Pancreas (tissue), 10 donors: ENCODE measurements around the gene RELL1. TPM values are rescaled to one million over a fixed set of nuclear protein-coding genes. Genes with fewer than 3 reads are reported as not detected.

Experiments
- ATAC-seq, 4 donors: fragments of 200-7000 bp; cut with Tn5 transposase; one replicate each; pipeline versions ENCODE4 v1.8.0 to v1.9.1; 2020; ENCODE audit warnings: mild to moderate bottlenecking in 4 of 4, moderate library complexity in 4 of 4
- DNase-seq, 6 donors: peaks; one replicate each; pipeline ENCODE4 v3.0.0-alpha.2; 2020
- FAIRE-seq: peaks from 2 replicates; lab custom pipeline; 2012; peaks lifted over from hg19 to GRCh38; lab: Jason Lieb, UNC
- H3K27ac ChIP-seq, 4 donors: fragments of 200-600 bp; sonication (generic); 1 replicate in 3 of 4; 2 replicates in 1 of 4; pipeline versions ENCODE4 v1.5.0 to v1.8.0; 2020
- H3K27me3 ChIP-seq, 4 donors: fragments of 200-600 bp; one replicate each; pipeline ENCODE4 v1.8.0; 2021
- H3K36me3 ChIP-seq, 3 donors: fragments of 200-600 bp; sonication (generic) in 1 of 3; one replicate each; pipeline versions ENCODE4 v1.5.0 to v1.8.0; 2020 to 2021
- H3K4me1 ChIP-seq, 3 donors: fragments of 200-600 bp; one replicate each; pipeline ENCODE4 v1.8.0; 2021
- H3K4me3 ChIP-seq, 4 donors: fragments of 200-600 bp; sonication (generic) in 2 of 4; one replicate each; pipeline versions ENCODE4 v1.5.0 to v1.8.0; 2020 to 2021
- H3K9me3 ChIP-seq, 4 donors: fragments of 200-600 bp; one replicate each; pipeline ENCODE4 v1.8.0; 2021
- WGBS, 2 donors: extraction: QIAGEN DNeasy Blood & Tissue Kit; methylation state at CpG; one replicate each; pipeline ENCODE4 v1.1.7; 2013; 5-methylcytosine and 5-hydroxymethylcytosine counted together
- intact Hi-C, 3 donors: fragments of 100-400 bp; cut with DNase I; formaldehyde crosslinking; loops; one replicate each; pipeline versions ENCODE4 v1.11.1 to v1.14.2; 2022
- polyA plus RNA-seq, 2 donors: library from polyadenylated mRNA; stranded (reverse); fragments of 200-250 nt; gene quantifications; one replicate each; pipeline ENCODE4 v1.2.3, GENCODE V29; 2013
- total RNA-seq, 6 donors: library from RNA; stranded (reverse); fragmentation: NEBNext Ultra II Directional in 4 of 6; extraction: Animal tissue kit (Norgen Biotek cat#: 25700) in 4 of 6; gene quantifications; one replicate each; pipeline versions ENCODE4 v1.2.1 to v1.2.4, GENCODE V29; 2021 to 2023
- TF ChIP-seq, protein P1 (sequence below), 4 donors: fragments of 200-600 bp; sonication (generic) in 3 of 4; IDR thresholded peaks; one replicate each; pipeline versions ENCODE4 v1.5.0 to v1.8.0; 2021; ENCODE audit warnings: antibody characterized with exemption in 4 of 4
- donor health status: healthy with polysubstance abuse.
- donor health status: DM: no; HTN: no; CAD: no; lungs with moderate emphysema.
- donor health status: DM: no; HTN: no; CAD: no.
- donor health status: control.
- donor health status: control.
- donor health status: Bipolar disorder and iron deficiency.
- donor health status: DM: yes; HTN: yes; CAD: no.
- donor health status: DM: no; HTN: no; CAD: no.
- donor health status: DM: no; HTN: no; CAD: no.
- donor health status: DM: yes; HTN: yes; CAD: no.

Gene RELL1
- total and polyA plus RNA-seq, 8 donors = 0.38 to 17.1 (median 4.7) TPM

DNA sequence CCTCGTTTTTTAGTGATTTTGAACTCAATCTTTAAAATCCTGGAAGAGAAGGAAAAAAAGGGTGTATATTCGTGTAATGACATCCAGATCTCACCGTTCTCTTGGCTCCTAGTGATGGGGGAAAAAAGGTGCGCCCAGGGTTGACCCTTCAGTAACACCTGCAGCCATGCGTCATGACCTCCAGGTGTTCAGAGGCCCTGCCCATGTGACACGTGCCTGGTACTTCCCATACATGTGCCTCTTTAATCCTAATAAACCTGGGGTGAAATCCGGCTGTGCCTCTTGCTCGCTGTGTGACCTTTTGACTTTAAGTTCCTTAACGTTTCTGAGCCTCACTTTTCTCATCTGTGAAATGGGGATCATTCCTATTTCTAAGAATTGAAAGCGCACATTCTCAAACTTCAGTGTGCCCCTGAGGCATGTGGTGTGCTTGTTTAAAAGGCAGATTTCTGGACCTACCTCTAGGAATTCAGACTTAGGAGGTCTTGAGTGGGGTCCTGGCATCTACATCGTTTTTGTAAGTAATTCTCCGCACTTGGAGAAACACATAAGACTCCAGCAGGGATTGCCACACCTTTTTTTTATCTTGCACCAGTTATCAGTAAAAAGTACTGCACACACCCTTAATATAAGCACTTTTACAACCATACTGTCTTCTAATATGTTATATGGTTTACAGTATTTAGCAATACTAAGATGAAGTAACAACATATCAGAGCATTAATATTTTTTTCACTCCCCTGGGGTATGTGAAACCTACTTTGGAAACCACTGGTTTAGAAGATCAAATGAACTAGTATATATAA is 90.1 kb downstream of the RELL1 start:
- peaks cover 0 to 1% (median 0%) of the 10 kb centered on the region in 3 donors for H3K36me3 ChIP-seq
- H3K4me1 ChIP-seq = no peaks in the 10 kb centered on the region
- no peaks in the 10 kb centered on the region for H3K27me3 ChIP-seq
- ATAC-seq (no peak), FAIRE-seq (no peak), DNase-seq (no peak)
- H3K4me3 ChIP-seq = no peak overlapping the region
- TF ChIP-seq, protein P1, sequence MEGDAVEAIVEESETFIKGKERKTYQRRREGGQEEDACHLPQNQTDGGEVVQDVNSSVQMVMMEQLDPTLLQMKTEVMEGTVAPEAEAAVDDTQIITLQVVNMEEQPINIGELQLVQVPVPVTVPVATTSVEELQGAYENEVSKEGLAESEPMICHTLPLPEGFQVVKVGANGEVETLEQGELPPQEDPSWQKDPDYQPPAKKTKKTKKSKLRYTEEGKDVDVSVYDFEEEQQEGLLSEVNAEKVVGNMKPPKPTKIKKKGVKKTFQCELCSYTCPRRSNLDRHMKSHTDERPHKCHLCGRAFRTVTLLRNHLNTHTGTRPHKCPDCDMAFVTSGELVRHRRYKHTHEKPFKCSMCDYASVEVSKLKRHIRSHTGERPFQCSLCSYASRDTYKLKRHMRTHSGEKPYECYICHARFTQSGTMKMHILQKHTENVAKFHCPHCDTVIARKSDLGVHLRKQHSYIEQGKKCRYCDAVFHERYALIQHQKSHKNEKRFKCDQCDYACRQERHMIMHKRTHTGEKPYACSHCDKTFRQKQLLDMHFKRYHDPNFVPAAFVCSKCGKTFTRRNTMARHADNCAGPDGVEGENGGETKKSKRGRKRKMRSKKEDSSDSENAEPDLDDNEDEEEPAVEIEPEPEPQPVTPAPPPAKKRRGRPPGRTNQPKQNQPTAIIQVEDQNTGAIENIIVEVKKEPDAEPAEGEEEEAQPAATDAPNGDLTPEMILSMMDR (IDR thresholded peaks at IDR 0.05) = no peak
- no peak overlapping the region for H3K27ac ChIP-seq
- no peaks in the 10 kb centered on the region for H3K9me3 ChIP-seq
- WGBS, 2 donors = 77 to 83% methylated on average over 12 of the region's 12 CpGs
- intact Hi-C loops = no loop called here

DNA sequence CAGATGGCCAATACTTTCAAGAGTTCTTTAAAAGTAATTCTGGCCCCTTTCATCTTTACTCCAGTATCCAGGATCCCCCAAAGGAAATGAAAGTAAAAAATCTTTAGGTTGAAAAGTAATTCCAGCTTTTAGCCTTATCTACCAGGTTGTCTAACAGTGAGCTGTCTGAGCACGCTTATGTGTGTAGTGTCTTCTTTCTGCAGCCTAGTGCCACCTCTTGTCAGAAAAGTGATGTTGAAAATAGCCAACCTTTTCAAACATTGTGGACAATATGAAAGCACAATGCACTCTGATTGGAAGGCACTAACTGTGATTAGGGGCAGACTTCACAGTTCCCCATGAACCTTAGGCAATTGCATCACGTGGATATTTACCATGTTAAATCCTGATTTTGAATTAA is 92.1 kb downstream of the RELL1 start:
- intact Hi-C loops = no loop called here
- TF ChIP-seq, protein P1 (IDR thresholded peaks at IDR 0.05) = no peak
- H3K27me3 ChIP-seq = no peaks in the 10 kb centered on the region
- FAIRE-seq = no peak
- no peak for DNase-seq
- H3K9me3 ChIP-seq = no peaks in the 10 kb centered on the region
- 75 to 77% methylated on average over 2 of the region's 2 CpGs for WGBS, 2 donors
- no peak overlapping the region for H3K27ac ChIP-seq
- H3K4me3 ChIP-seq = no peak overlapping the region
- H3K4me1 ChIP-seq = no peaks in the 10 kb centered on the region
- ATAC-seq = no peak
- peaks cover 0 to 9% (median 0%) of the 10 kb centered on the region in 3 donors for H3K36me3 ChIP-seq

DNA sequence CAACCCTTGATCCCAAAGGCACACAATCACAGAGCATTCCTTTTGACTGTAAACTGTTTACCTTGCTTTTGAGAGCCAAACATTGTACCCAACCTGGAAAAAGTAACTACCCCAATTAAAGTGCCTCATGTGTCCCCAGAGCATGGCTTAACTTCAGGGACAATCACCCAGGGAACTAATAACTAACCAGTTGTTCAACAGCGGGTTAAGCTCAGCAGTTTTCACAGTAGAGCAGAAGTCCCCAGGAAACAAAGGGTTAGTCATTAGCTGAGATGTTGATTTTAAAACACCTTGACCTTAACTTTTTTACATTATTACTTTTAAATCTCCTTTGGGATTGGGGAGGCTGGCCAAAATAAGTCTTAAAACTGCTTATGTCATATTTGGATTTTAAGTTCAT is 94.8 kb downstream of the RELL1 start:
- DNase-seq = no peak
- Histone ChIP-seq H3K36me3 (peaks cover 0 to 9% (median 0%) of the 10 kb centered on the region in 3 donors), H3K4me3 (no peak overlapping the region), H3K27ac (no peak overlapping the region), H3K9me3 (no peaks in the 10 kb centered on the region), H3K4me1 (no peaks in the 10 kb centered on the region), H3K27me3 (no peaks in the 10 kb centered on the region)
- ATAC-seq = no peak
- TF ChIP-seq, protein P1 (IDR thresholded peaks at IDR 0.05) = no peak
- FAIRE-seq = no peak
- intact Hi-C loops = no loop called here
- WGBS, 2 donors = 0 to 43% methylated on average over 1 of the region's 1 CpG

DNA sequence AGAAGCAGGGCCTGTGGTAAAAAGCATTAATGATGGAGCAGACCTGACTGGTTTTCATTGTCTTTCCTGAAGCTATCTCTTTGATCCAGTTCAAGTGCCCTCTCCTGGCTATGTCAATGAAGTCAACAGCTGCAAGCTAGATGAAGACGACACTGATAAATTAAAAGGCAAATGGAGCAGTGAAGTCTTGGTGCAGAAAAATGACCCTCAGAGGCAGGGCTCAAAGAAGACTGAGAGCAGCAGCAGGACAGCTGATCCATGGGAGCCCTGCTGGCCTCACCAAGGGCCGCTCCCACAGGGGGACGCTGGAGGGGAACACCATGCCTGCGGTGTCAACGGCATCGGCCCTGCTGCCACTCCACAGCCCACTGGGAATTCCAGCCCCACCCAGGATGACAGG is 96.2 kb downstream of the RELL1 start:
- no peak for FAIRE-seq
- DNase-seq = no peak
- Histone ChIP-seq H3K36me3 (peaks cover 0 to 9% (median 0%) of the 10 kb centered on the region in 3 donors), H3K4me3 (no peak overlapping the region), H3K9me3 (no peaks in the 10 kb centered on the region), H3K27ac (no peak overlapping the region), H3K27me3 (no peaks in the 10 kb centered on the region), H3K4me1 (no peaks in the 10 kb centered on the region)
- TF ChIP-seq, protein P1 (IDR thresholded peaks at IDR 0.05) = no peak
- no peak for ATAC-seq
- intact Hi-C loops = no loop called here
- 84 to 91% methylated on average over 6 of the region's 6 CpGs for WGBS, 2 donors

DNA sequence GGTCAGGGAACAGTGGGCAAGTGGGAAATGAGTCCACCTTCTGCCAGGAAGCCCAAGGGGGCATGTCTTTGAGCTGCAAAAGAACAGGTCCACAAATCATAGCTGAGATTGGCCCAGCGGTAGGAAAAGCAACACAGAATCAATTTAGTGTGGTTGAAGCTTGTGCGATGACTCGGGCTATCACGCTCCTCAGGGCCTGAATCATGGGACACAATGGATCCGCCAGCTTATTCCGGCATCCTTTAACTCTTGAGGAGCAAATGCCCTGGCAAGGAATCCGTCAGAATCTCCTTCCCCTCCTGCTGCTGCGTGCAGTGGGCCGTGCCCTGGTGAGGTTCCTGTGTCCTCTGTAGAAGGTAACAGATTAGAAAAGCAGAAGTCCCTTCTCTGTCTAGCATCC is 98.0 kb downstream of the RELL1 start:
- intact Hi-C loops = no loop called here
- H3K27ac ChIP-seq = no peak overlapping the region
- WGBS, 2 donors = 97% methylated on average over 9 of the region's 9 CpGs
- H3K36me3 ChIP-seq = peaks cover 0 to 9% (median 0%) of the 10 kb centered on the region in 3 donors
- no peaks in the 10 kb centered on the region for H3K4me1 ChIP-seq
- H3K4me3 ChIP-seq = no peak overlapping the region
- TF ChIP-seq, protein P1 (IDR thresholded peaks at IDR 0.05) = no peak
- ATAC-seq (no peak), FAIRE-seq (no peak), DNase-seq (no peak)
- no peaks in the 10 kb centered on the region for H3K27me3 ChIP-seq
- no peaks in the 10 kb centered on the region for H3K9me3 ChIP-seq
